HK-2 (cell line): ENCODE measurements around the gene DGCR2.

Experiments used
- DNase-seq: peaks from one replicate; pipeline ENCODE4 v3.0.0-alpha.2; 2018; ENCODE audit not compliant: unreplicated experiment

The DGCR2 gene

GRCh38 chr22:19146215-19146968 lies 24.2 kb upstream of the DGCR2 start:
- DNase-seq, result no peak

- no peak for DNase-seq
Measured at GRCh38 chr22:19143967-19144400, 21.8 kb upstream of the DGCR2 start.

GRCh38 chr22:19143212-19143611 lies 21.0 kb upstream of the DGCR2 start:
- DNase-seq, result no peak

GRCh38 chr22:19142394-19142793 lies 20.2 kb upstream of the DGCR2 start:
- DNase-seq, result no peak

- DNase-seq, result no peak
Measured at GRCh38 chr22:19139974-19140373, 17.8 kb upstream of the DGCR2 start.

- no peak for DNase-seq
Measured at GRCh38 chr22:19139001-19139356, 16.8 kb upstream of the DGCR2 start.

- no peak for DNase-seq
Measured at GRCh38 chr22:19138217-19139000, 16.2 kb upstream of the DGCR2 start.

- DNase-seq, result no peak
Measured at GRCh38 chr22:19137384-19138216, 15.4 kb upstream of the DGCR2 start.

GRCh38 chr22:19136915-19137314 lies 14.7 kb upstream of the DGCR2 start:
- DNase-seq, result no peak

- no peak for DNase-seq
Measured at GRCh38 chr22:19134874-19135273, 12.7 kb upstream of the DGCR2 start.

- DNase-seq, result no peak
Measured at GRCh38 chr22:19134176-19134831, 12.1 kb upstream of the DGCR2 start.

GRCh38 chr22:19133561-19133960 lies 11.3 kb upstream of the DGCR2 start:
- DNase-seq, result no peak

GRCh38 chr22:19132693-19133400 lies 10.6 kb upstream of the DGCR2 start:
- no peak for DNase-seq

- DNase-seq, result no peak
Measured at GRCh38 chr22:19132153-19132552, 9.9 kb upstream of the DGCR2 start.

GRCh38 chr22:19131685-19132015 lies 9.4 kb upstream of the DGCR2 start:
- DNase-seq, result no peak

GRCh38 chr22:19130959-19131684 lies 8.9 kb upstream of the DGCR2 start, which contains the start of gene TSSK2:
Gene TSSK2 (plus strand): TSS chr22:19131308. CDS start chr22:19131400, 92 bp downstream.
- no peak for DNase-seq

GRCh38 chr22:19129871-19130270 lies 7.7 kb upstream of the DGCR2 start:
- no peak for DNase-seq

GRCh38 chr22:19128946-19129727 lies 6.9 kb upstream of the DGCR2 start:
- DNase-seq, result no peak

GRCh38 chr22:19128009-19128401 lies 5.8 kb upstream of the DGCR2 start:
- no peak for DNase-seq
